ENCODE data around the gene RSRC1. TPM values are rescaled to one million over a fixed set of nuclear protein-coding genes. Genes with fewer than 3 reads are reported as not detected.
"Not testable (repeated sequence)": the region's sequence is repeated elsewhere in the genome, so short reads cannot be mapped to it uniquely, and the experiment has no call there.

The RSRC1 gene
- total RNA-seq, 1 experiment from 2014 or later, result 95.2 TPM

DNA sequence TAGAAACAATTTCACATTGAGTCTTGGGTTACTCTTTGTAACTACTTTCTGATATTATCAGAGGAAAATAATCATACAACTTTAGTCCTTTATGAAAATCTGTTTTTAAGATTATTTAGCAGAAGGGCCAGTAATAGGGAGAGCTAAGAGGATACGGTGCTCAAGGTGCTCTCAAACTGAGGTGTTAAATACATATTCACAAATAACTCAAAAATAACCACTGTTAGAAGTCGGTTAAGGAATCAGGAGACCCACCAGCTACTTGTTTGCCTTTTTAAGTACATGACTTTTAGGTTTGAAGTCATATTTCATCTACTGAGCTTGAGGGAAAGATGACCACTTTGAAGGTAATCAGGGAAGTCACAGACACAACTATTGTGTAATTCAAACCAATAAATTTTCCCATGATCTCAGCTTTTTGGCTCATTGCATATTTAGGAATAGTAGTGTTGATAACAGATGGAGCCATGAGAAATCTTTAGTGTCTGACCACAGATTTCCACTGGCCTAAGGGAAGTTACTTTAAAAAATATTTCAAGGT lies 1.4 kb upstream of the RSRC1 start:
- Histone ChIP-seq H3K9me2 (replicated peaks; ENCODE audit: insufficient read depth, low read length) (no peaks in the 10 kb centered on the region), H3K27ac (ENCODE audit: low read length) (peak overlapping the region; percentile 72), H3K79me2 (ENCODE audit: low read length) (peaks cover 61% of the 10 kb centered on the region), H3K4me3 (ENCODE audit: low read length) (peak overlapping the region; percentile 93), H3K4me1 (ENCODE audit: low read length) (peaks cover 38% of the 10 kb centered on the region), H3K4me2 (ENCODE audit: low read depth, low read length, poor library complexity, severe bottlenecking) (peak overlapping the region; percentile 95), H2AFZ (ENCODE audit: low read length) (peak overlapping the region; percentile 2), H3K9ac (ENCODE audit: low read length) (peak overlapping the region; percentile 87), H3K36me3 (ENCODE audit: insufficient read depth, low read length) (peaks cover 15% of the 10 kb centered on the region), H3K9me3 (ENCODE audit: low read length) (no peaks in the 10 kb centered on the region; the same call in 1 of the 2 replicates), H3K27me3 (ENCODE audit: low read length) (no peaks in the 10 kb centered on the region), H4K20me1 (ENCODE audit: insufficient read depth, low read depth, low read length) (no peaks in the 10 kb centered on the region)
- peak; percentile 60 for DNase-seq

- Histone ChIP-seq H3K4me2 (ENCODE audit: low read depth, low read length, poor library complexity, severe bottlenecking) (peak overlapping the region; percentile 95), H3K27me3 (ENCODE audit: low read length) (no peaks in the 10 kb centered on the region), H3K36me3 (ENCODE audit: insufficient read depth, low read length) (peaks cover 18% of the 10 kb centered on the region), H3K9me3 (ENCODE audit: low read length) (no peaks in the 10 kb centered on the region; the same call in 1 of the 2 replicates), H3K9me2 (replicated peaks; ENCODE audit: insufficient read depth, low read length) (no peaks in the 10 kb centered on the region), H3K4me1 (ENCODE audit: low read length) (peaks cover 38% of the 10 kb centered on the region), H2AFZ (ENCODE audit: low read length) (peak overlapping the region; percentile 94), H4K20me1 (ENCODE audit: insufficient read depth, low read depth, low read length) (no peaks in the 10 kb centered on the region), H3K79me2 (ENCODE audit: low read length) (peaks cover 70% of the 10 kb centered on the region), H3K9ac (ENCODE audit: low read length) (peak overlapping the region; percentile 87), H3K27ac (ENCODE audit: low read length) (peak overlapping the region; percentile 72), H3K4me3 (ENCODE audit: low read length) (peak overlapping the region; percentile 93)
- DNase-seq, result no peak
Observed at GRCh38 chr3:158109295-158109803, 540 bp upstream of the RSRC1 start.

GRCh38 chr3:158110658-158111018 lies 749 bp downstream of the RSRC1 start:
- Histone ChIP-seq H3K4me1 (ENCODE audit: low read length) (peaks cover 32% of the 10 kb centered on the region), H3K36me3 (ENCODE audit: insufficient read depth, low read length) (peaks cover 18% of the 10 kb centered on the region), H3K4me2 (ENCODE audit: low read depth, low read length, poor library complexity, severe bottlenecking) (peak overlapping the region; percentile 95), H2AFZ (ENCODE audit: low read length) (peak overlapping the region; percentile 94; the same call in 1 of the 2 replicates), H3K27ac (ENCODE audit: low read length) (peak overlapping the region; percentile 72), H3K4me3 (ENCODE audit: low read length) (peak overlapping the region; percentile 93), H3K9me2 (replicated peaks; ENCODE audit: insufficient read depth, low read length) (no peaks in the 10 kb centered on the region), H3K27me3 (ENCODE audit: low read length) (no peaks in the 10 kb centered on the region), H3K9me3 (ENCODE audit: low read length) (no peaks in the 10 kb centered on the region; the same call in 1 of the 2 replicates), H3K9ac (ENCODE audit: low read length) (peak overlapping the region; percentile 87), H4K20me1 (ENCODE audit: insufficient read depth, low read depth, low read length) (no peaks in the 10 kb centered on the region), H3K79me2 (ENCODE audit: low read length) (peaks cover 79% of the 10 kb centered on the region)
- DNase-seq, result no peak

DNA sequence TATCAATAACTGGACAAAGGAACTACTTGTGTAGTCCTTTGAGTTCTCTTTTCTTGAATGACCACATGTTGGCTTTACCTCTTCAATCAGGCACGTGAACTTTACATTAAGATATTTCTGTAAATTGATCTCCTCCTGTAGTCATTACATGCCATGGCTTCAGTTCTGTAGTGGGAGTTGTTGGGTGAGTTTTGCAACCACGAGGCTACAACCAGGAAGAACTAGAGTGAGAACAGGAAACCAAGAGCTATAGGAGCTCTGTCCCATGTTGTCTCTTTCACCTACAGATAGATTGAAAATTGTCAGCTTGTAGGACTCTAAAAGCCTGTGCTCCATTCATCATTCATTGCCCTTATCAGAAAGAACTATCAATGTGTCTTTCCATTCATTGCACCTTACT lies 2.0 kb downstream of the RSRC1 start:
- Histone ChIP-seq H3K27me3 (ENCODE audit: low read length) (no peaks in the 10 kb centered on the region), H2AFZ (ENCODE audit: low read length) (no peak overlapping the region), H3K9me3 (ENCODE audit: low read length) (no peaks in the 10 kb centered on the region; the same call in 1 of the 2 replicates), H3K27ac (ENCODE audit: low read length) (no peak overlapping the region), H3K4me1 (ENCODE audit: low read length) (peaks cover 32% of the 10 kb centered on the region), H3K4me2 (ENCODE audit: low read depth, low read length, poor library complexity, severe bottlenecking) (peak overlapping the region; percentile 95), H3K79me2 (ENCODE audit: low read length) (peaks cover 92% of the 10 kb centered on the region), H3K9ac (ENCODE audit: low read length) (no peak overlapping the region), H3K4me3 (ENCODE audit: low read length) (peak overlapping the region; percentile 93), H4K20me1 (ENCODE audit: insufficient read depth, low read depth, low read length) (no peaks in the 10 kb centered on the region), H3K9me2 (replicated peaks; ENCODE audit: insufficient read depth, low read length) (no peaks in the 10 kb centered on the region), H3K36me3 (ENCODE audit: insufficient read depth, low read length) (peaks cover 18% of the 10 kb centered on the region)
- peak; percentile 45 for DNase-seq

DNA sequence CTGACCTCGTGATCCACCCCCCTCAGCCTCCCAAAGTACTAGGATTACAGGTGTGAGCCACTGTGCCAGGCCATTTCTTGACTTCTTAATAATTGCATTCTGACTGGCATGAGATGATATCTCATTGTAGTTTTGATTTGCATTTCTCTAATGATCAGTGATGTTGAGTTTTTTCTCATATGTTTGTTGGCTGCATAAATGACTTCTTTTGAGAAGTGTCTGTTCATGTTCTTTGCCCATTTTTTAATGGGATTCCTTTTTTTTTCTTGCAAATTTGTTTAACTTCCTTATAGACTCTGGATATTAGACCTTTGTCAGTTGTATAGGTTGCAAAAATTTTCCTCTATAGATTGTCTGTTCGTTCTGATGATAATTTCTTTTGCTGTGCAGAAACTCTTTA lies 3.7 kb downstream of the RSRC1 start:
- H2AFZ ChIP-seq (ENCODE audit: low read length); H3K9me2 ChIP-seq (replicated peaks; ENCODE audit: insufficient read depth, low read length); H3K4me2 ChIP-seq (ENCODE audit: low read depth, low read length, poor library complexity, severe bottlenecking); H3K27me3 ChIP-seq (ENCODE audit: low read length); H3K9ac ChIP-seq (ENCODE audit: low read length); H3K27ac ChIP-seq (ENCODE audit: low read length); H3K4me3 ChIP-seq (ENCODE audit: low read length); DNase-seq; H3K9me3 ChIP-seq (ENCODE audit: low read length); H4K20me1 ChIP-seq (ENCODE audit: insufficient read depth, low read depth, low read length): not testable (repeated sequence)
- peaks cover 22% of the 10 kb centered on the region for H3K4me1 ChIP-seq (ENCODE audit: low read length)
- H3K36me3 ChIP-seq (ENCODE audit: insufficient read depth, low read length), result peaks cover 19% of the 10 kb centered on the region
- H3K79me2 ChIP-seq (ENCODE audit: low read length), result peaks cover 100% of the 10 kb centered on the region

DNA sequence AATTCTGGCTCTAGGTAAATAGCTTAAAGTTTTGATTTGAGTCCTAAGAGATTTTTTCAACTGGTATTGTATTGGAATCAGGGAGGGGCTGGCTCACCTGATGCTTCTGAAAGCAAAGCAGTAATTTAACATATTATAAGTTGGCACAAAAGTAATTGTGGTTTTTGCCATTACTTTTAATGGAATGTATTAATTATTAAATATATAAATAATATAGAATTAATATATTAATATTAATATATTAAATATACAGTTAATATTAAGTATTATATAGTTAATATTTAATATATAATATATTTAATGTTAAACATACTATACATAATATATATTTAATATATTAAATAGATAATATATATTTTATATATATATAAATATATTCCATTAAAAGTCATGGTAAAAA lies 10.4 kb downstream of the RSRC1 start:
- no peak for DNase-seq
- Histone ChIP-seq H3K4me3 (ENCODE audit: low read length) (no peak overlapping the region), H3K27ac (ENCODE audit: low read length) (no peak overlapping the region), H3K9me3 (ENCODE audit: low read length) (no peaks in the 10 kb centered on the region), H3K9me2 (replicated peaks; ENCODE audit: insufficient read depth, low read length) (no peaks in the 10 kb centered on the region), H2AFZ (ENCODE audit: low read length) (no peak overlapping the region), H3K4me2 (ENCODE audit: low read depth, low read length, poor library complexity, severe bottlenecking) (no peak overlapping the region), H3K4me1 (ENCODE audit: low read length) (no peaks in the 10 kb centered on the region), H3K79me2 (ENCODE audit: low read length) (peaks cover 89% of the 10 kb centered on the region), H4K20me1 (ENCODE audit: insufficient read depth, low read depth, low read length) (no peaks in the 10 kb centered on the region), H3K27me3 (ENCODE audit: low read length) (no peaks in the 10 kb centered on the region), H3K9ac (ENCODE audit: low read length) (no peak overlapping the region), H3K36me3 (ENCODE audit: insufficient read depth, low read length) (peaks cover 42% of the 10 kb centered on the region)

- no peaks in the 10 kb centered on the region for H3K27me3 ChIP-seq (ENCODE audit: low read length)
- H3K27ac ChIP-seq (ENCODE audit: low read length), result no peak overlapping the region
- H3K4me2 ChIP-seq (ENCODE audit: low read depth, low read length, poor library complexity, severe bottlenecking), result no peak overlapping the region
- peaks cover 52% of the 10 kb centered on the region for H3K36me3 ChIP-seq (ENCODE audit: insufficient read depth, low read length)
- H3K9me3 ChIP-seq (ENCODE audit: low read length), result no peaks in the 10 kb centered on the region
- no peaks in the 10 kb centered on the region for H3K9me2 ChIP-seq (replicated peaks; ENCODE audit: insufficient read depth, low read length)
- no peaks in the 10 kb centered on the region for H4K20me1 ChIP-seq (ENCODE audit: insufficient read depth, low read depth, low read length)
- peaks cover 89% of the 10 kb centered on the region for H3K79me2 ChIP-seq (ENCODE audit: low read length)
- no peak overlapping the region for H3K4me3 ChIP-seq (ENCODE audit: low read length)
- H3K4me1 ChIP-seq (ENCODE audit: low read length), result no peaks in the 10 kb centered on the region
- H3K9ac ChIP-seq (ENCODE audit: low read length), result no peak overlapping the region
- DNase-seq, result no peak
- H2AFZ ChIP-seq (ENCODE audit: low read length), result no peak overlapping the region
Observed at GRCh38 chr3:158121295-158121694, 11.4 kb downstream of the RSRC1 start.

DNA sequence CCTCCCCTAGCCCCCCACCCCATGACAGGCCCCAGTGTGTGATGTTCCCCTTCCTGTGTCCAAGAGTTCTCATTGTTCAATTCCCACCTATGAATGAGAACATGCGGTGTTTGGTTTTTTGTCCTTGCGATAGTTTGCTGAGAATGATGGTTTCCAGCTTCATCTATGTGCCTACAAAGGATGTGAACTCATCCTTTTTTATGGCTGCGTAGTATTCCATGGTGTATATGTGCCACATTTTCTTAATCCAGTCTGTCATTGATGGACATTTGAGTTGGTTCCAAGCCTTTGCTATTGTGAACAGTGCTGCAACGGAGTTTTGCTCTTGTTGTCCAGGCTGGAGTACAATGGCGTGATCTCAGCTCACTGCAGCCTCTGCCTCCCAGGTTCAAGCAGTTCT lies 12.8 kb downstream of the RSRC1 start:
- H3K27ac ChIP-seq (ENCODE audit: low read length); DNase-seq; H4K20me1 ChIP-seq (ENCODE audit: insufficient read depth, low read depth, low read length); H3K9ac ChIP-seq (ENCODE audit: low read length); H3K9me2 ChIP-seq (replicated peaks; ENCODE audit: insufficient read depth, low read length); H2AFZ ChIP-seq (ENCODE audit: low read length); H3K4me3 ChIP-seq (ENCODE audit: low read length); H3K27me3 ChIP-seq (ENCODE audit: low read length); H3K4me2 ChIP-seq (ENCODE audit: low read depth, low read length, poor library complexity, severe bottlenecking); H3K9me3 ChIP-seq (ENCODE audit: low read length); H3K4me1 ChIP-seq (ENCODE audit: low read length): not testable (repeated sequence)
- Histone ChIP-seq H3K36me3 (ENCODE audit: insufficient read depth, low read length) (peaks cover 66% of the 10 kb centered on the region), H3K79me2 (ENCODE audit: low read length) (peaks cover 89% of the 10 kb centered on the region)

Data from Karpas-422 (cell line).